ENCODE data around the gene ATXN7L1.

DNA sequence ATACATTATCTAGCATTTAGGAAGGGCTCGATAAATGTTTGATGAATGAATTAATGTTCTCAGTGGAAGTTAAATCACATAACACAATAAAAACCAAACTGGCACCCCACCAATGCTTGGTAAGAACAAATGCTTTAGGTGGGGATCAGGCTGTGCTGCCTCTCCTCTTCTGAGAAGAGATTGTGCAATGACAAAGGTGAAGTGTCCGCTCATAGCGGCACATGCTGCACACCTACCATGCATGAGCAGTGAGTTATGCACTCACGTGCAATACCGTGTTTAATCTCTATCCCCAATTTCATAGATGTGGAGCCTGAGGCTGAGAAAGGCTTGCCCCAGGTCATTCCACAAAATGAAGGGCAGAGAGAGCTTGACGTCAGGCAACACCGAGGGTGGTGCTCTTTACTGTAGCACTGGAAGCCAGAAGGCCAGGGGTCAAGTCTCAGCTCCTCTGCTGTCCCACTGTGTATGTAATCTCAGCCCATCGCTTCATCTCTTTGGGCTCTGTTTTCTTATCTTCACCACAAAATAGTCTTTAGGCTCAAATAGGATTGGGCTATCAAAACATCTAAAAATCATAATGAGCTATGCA, 222.2 kb downstream of the ATXN7L1 start:
- TF ChIP-seq, protein P1, sequence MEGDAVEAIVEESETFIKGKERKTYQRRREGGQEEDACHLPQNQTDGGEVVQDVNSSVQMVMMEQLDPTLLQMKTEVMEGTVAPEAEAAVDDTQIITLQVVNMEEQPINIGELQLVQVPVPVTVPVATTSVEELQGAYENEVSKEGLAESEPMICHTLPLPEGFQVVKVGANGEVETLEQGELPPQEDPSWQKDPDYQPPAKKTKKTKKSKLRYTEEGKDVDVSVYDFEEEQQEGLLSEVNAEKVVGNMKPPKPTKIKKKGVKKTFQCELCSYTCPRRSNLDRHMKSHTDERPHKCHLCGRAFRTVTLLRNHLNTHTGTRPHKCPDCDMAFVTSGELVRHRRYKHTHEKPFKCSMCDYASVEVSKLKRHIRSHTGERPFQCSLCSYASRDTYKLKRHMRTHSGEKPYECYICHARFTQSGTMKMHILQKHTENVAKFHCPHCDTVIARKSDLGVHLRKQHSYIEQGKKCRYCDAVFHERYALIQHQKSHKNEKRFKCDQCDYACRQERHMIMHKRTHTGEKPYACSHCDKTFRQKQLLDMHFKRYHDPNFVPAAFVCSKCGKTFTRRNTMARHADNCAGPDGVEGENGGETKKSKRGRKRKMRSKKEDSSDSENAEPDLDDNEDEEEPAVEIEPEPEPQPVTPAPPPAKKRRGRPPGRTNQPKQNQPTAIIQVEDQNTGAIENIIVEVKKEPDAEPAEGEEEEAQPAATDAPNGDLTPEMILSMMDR (IDR thresholded peaks at IDR 0.05): no peak
- TF ChIP-seq POLR2A (IDR thresholded peaks at IDR 0.05): no peak
